GM12878 (cell line): ENCODE data around the gene PTPN22. TPM values are rescaled to one million over a fixed set of nuclear protein-coding genes. Genes with fewer than 3 reads are reported as not detected.

Experiments used
- ATAC-seq: fragments of 200-7000 bp; cut with Tn5 transposase; 3 replicates; pipeline ENCODE4 v1.9.1; 2020; ENCODE audit warnings: mild to moderate bottlenecking, moderate library complexity
- BruUV-seq: library from RNA; stranded (reverse); fragments of 400-500 nt; replicated peaks from 2 replicates; lab custom pipeline; 2021; lab: Mats Ljungman, UMichigan
- CTCF ChIA-PET: fragments of 300-600 bp; sonication (Branson Sonifier 250); formaldehyde crosslinking; extraction: SDS; loops from one replicate; lab custom pipeline; 2021; ENCODE audit warnings: inconsistent platforms; lab: Yijun Ruan, JAX
- POLR2A ChIA-PET: fragments of 350-600 bp; formaldehyde crosslinking; extraction: SDS; loops from one replicate; lab custom pipeline; 2021; ENCODE audit warnings: inconsistent platforms; lab: Charles Lee
- RAD21 ChIA-PET: fragments of 300-600 bp; sonication (Branson Sonifier 250); formaldehyde crosslinking; loops from one replicate; lab custom pipeline; 2023; ENCODE audit warnings: antibody characterized with exemption; ENCODE audit not compliant: unreplicated experiment; lab: Charles Lee
- SMC1A ChIA-PET: fragments of 300-600 bp; sonication (Branson Sonifier 250); formaldehyde crosslinking; loops from one replicate; lab custom pipeline; 2023; ENCODE audit not compliant: unreplicated experiment, uncharacterized antibody; lab: Charles Lee
- DNase-seq: peaks from one replicate; pipeline ENCODE4 v3.0.0-alpha.2; 2011; ENCODE audit warnings: low read depth, low spot score
- FAIRE-seq: peaks from 3 replicates; lab custom pipeline; 2011; peaks lifted over from hg19 to GRCh38; lab: Jason Lieb, UNC
- H2AFZ ChIP-seq: 2 replicates; pipeline ENCODE4 v1.6.0; 2011; ENCODE audit warnings: low read depth, low read length, control low read depth; ENCODE audit not compliant: control insufficient read depth
- H3K27ac ChIP-seq: 2 replicates; pipeline ENCODE4 v1.5.1; 2011; ENCODE audit warnings: control low read depth; ENCODE audit not compliant: control insufficient read depth, insufficient read depth
- H3K27me3 ChIP-seq, 2 experiments: replicated peaks in 1 of 2; 2 replicates each; pipeline versions ENCODE4 v1.6.0 to v1.6.1; 2011; ENCODE audit warnings: low read length in 1 of 2; ENCODE audit not compliant: control insufficient read depth in 2 of 2, insufficient read depth in 2 of 2
- H3K36me3 ChIP-seq, 2 experiments: 2 replicates each; pipeline ENCODE4 v1.5.1; 2011; ENCODE audit warnings: low read length in 1 of 2; ENCODE audit not compliant: control insufficient read depth in 2 of 2, insufficient read depth in 2 of 2
- H3K4me1 ChIP-seq: 2 replicates; pipeline ENCODE4 v1.6.1; 2011; ENCODE audit warnings: mild to moderate bottlenecking, low read length, moderate library complexity, mixed read lengths; ENCODE audit not compliant: control insufficient read depth, insufficient read depth
- H3K4me2 ChIP-seq: 2 replicates; pipeline ENCODE4 v1.6.0; 2011; ENCODE audit warnings: control low read depth; ENCODE audit not compliant: control insufficient read depth, insufficient read depth
- H3K4me3 ChIP-seq: fragments of 200-600 bp; sonication (generic); 2 replicates; pipeline ENCODE4 v1.5.1; 2016
- H3K79me2 ChIP-seq: 2 replicates; pipeline ENCODE4 v1.6.0; 2011; ENCODE audit warnings: low read length; ENCODE audit not compliant: control insufficient read depth, insufficient read depth
- H3K9ac ChIP-seq: 2 replicates; pipeline ENCODE4 v1.8.0; 2011; ENCODE audit warnings: low read length, control low read depth, mixed read lengths; ENCODE audit not compliant: control insufficient read depth, insufficient read depth
- H3K9me3 ChIP-seq: replicated peaks from 3 replicates; pipeline ENCODE4 v1.5.1; 2011; ENCODE audit warnings: mild to moderate bottlenecking, low read length; ENCODE audit not compliant: control insufficient read depth, insufficient read depth
- H4K20me1 ChIP-seq: 2 replicates; pipeline ENCODE4 v1.6.0; 2011; ENCODE audit not compliant: control insufficient read depth, insufficient read depth
- CBX5 ChIP-seq: sonication (generic); IDR thresholded peaks from 2 replicates; pipeline ENCODE4 v1.6.1; 2016; ENCODE audit warnings: low read depth, moderate library complexity, mild to moderate bottlenecking, inconsistent platforms
- CHD2 ChIP-seq: IDR thresholded peaks from 2 replicates; pipeline ENCODE4 v1.6.1; 2011; ENCODE audit warnings: low read depth, low read length, improper control_type of control experiment, borderline replicate concordance
- EP300 ChIP-seq, 2 experiments: fragments of 150-350 bp in 1 of 2; IDR thresholded peaks; 2 replicates each; pipeline ENCODE4 v1.6.1; 2011 to 2012; ENCODE audit warnings: low read depth in 2 of 2, low read length in 2 of 2, borderline replicate concordance in 1 of 2, improper control_type of control experiment in 1 of 2, inconsistent platforms in 1 of 2; ENCODE audit not compliant: control insufficient read depth in 1 of 2
- FOXM1 ChIP-seq: IDR thresholded peaks from 2 replicates; pipeline ENCODE4 v1.6.1; 2012; ENCODE audit warnings: low read depth, mild to moderate bottlenecking, inconsistent platforms, low read length, moderate library complexity
- NBN ChIP-seq: fragments of 450-650 bp; IDR thresholded peaks from 2 replicates; pipeline ENCODE4 v1.6.1; 2016
- NR2F1 ChIP-seq: fragments of 450-650 bp; conservative IDR thresholded peaks from 2 replicates; pipeline ENCODE4 v1.6.1; 2017; ENCODE audit warnings: mild to moderate bottlenecking
- SIN3A ChIP-seq: IDR thresholded peaks from 2 replicates; pipeline ENCODE4 v1.6.1; 2012; ENCODE audit warnings: low read depth, low read length, improper control_type of control experiment
- TAF1 ChIP-seq: IDR thresholded peaks from 2 replicates; pipeline ENCODE4 v1.6.1; 2011; ENCODE audit warnings: mild to moderate bottlenecking, low read depth, low read length, borderline replicate concordance
- TCF7 ChIP-seq: IDR thresholded peaks from 2 replicates; pipeline ENCODE4 v1.6.1; 2014; ENCODE audit warnings: antibody characterized with exemption, borderline replicate concordance
- WGBS: methylation state at CpG from one replicate; pipeline ENCODE4 v1.1.6; 2016; ENCODE audit warnings: low lambda C conversion rate; ENCODE audit not compliant: insufficient replicate concordance, insufficient coverage; ENCODE audit errors: missing lambda C conversion rate; 5-methylcytosine and 5-hydroxymethylcytosine counted together
- in situ Hi-C: fragments of 300-500 bp; cut with MboI; formaldehyde crosslinking; loops from 9 replicates; pipeline ENCODE4 v1.14.3; 2018; ENCODE audit warnings: mixed read lengths
- intact Hi-C: fragments of 100-400 bp; cut with micrococcal nuclease; formaldehyde crosslinking; loops from one replicate; pipeline ENCODE4 v1.14.2; 2022; ENCODE audit not compliant: unreplicated experiment
- polyA plus RNA-seq, 11 experiments: library from polyadenylated mRNA; depleted of rRNA in 4 of 11; unstranded in 6 of 11; stranded (reverse) in 5 of 11; fragments of >200 nt; fragmentation: Nextera tagmentation in 4 of 11; fragmentation: Illumina TruSeq in 1 of 11; extraction: Ambion mirVana in 4 of 11; extraction: Trizol in 1 of 11; gene quantifications; 1 replicate in 1 of 11; 2 replicates in 10 of 11; pipeline versions ENCODE4 v1.2.1 to v1.2.3, GENCODE V29; 2011 to 2016; ENCODE audit warnings: inconsistent platforms in 2 of 11, missing spikeins in 2 of 11, low read depth in 1 of 11
- total RNA-seq, 4 experiments: library from RNA; depleted of rRNA in 3 of 4; stranded (reverse); fragments of >200 nt in 3 of 4; fragmentation: Illumina TruSeq in 1 of 4; extraction: Trizol in 1 of 4; gene quantifications; 2 replicates each; pipeline versions ENCODE4 v1.2.1 to v1.2.3, GENCODE V29; 2013 to 2021
- TF ChIP-seq, protein P1 (sequence below): fragments of 450-650 bp; formaldehyde crosslinking; IDR thresholded peaks from 2 replicates; pipeline ENCODE4 v1.4.0; 2022; ENCODE audit warnings: mild to moderate bottlenecking, moderate library complexity
- TF ChIP-seq, protein P2 (sequence below): fragments of 150-350 bp; IDR thresholded peaks from 2 replicates; pipeline ENCODE4 v1.6.1; 2014; ENCODE audit warnings: mild to moderate bottlenecking, low read depth, low read length

Gene PTPN22
- total and polyA plus RNA-seq, 10 of the 15 experiments (the other 5 are each of a cell fraction or from before 2014, with no cell fraction given): 22.8 to 65.1 (median 44.9) TPM

DNA sequence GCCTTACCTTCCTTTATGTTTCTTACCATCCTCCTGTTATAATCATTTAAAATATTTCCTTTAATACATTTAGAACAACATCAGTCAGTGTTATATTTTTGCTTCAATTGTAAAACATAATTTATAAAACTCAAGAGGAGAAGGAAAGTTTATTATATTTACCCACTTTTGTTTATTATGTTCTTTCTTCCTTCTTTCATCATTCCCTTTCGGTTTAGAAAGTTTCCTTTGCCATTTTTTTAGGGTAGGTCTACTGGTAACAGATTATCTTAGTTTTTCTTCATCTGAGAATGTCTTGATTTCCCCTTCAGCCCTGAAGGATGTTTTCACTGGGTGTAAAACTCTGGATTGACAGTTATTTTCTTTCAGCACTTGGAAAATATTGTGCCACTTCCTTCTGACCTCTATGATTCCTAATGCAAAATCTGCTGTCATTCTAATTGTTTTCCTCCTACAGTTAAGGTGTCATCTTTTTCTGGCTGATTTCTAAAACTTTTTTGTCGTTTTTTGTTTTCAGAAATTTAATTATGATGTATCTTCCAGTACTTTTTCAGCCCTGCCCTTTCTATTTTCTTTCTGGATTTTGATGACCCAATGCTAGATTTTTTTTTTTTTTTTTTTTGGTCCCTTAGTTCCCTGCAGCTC lies 25.0 kb downstream of the PTPN22 start:
- DNase-seq (no peak), ATAC-seq (no peak), FAIRE-seq (no peak)
- Histone ChIP-seq H3K9me3 (peaks cover 4% of the 10 kb centered on the region; the same call in 2 of the 3 replicates), H4K20me1 (no peaks in the 10 kb centered on the region), H3K27me3 (no peaks in the 10 kb centered on the region), H3K4me1 (no peaks in the 10 kb centered on the region), H3K79me2 (no peaks in the 10 kb centered on the region), H3K4me3 (no peak overlapping the region), H2AFZ (no peak overlapping the region), H3K4me2 (no peak overlapping the region), H3K9ac (no peak overlapping the region), H3K27ac (no peak overlapping the region), H3K36me3 (peaks cover 0 to 9% of the 10 kb centered on the region in 2 experiments; a peak in 1 of 4 replicates)
- BruUV-seq: TSS peak; percentile 50
- TF ChIP-seq NR2F1 (peak; percentile 77), EP300 (IDR thresholded peaks at IDR 0.05; ENCODE audit: borderline replicate concordance in 1 of 2, control insufficient read depth in 1 of 2, low read depth in 2 of 2, low read length in 2 of 2) (no peak), NBN (0 out of 2 replicates have a peak, but pooled peaks have one; percentile 31), CBX5 (peak; percentile 45; the same call in 1 of the 2 replicates)
- RAD21 ChIA-PET: no interaction called here
- CTCF ChIA-PET: no interaction called here
- 92% methylated on average over 2 of the region's 2 CpGs for WGBS
- in situ Hi-C loops: no loop called here
- POLR2A ChIA-PET: interaction anchor here (0.7 kb wide), 1 partner anchor 129 kb away, joined by 5 read pairs; no protein-coding TSS in a partner anchor
- SMC1A ChIA-PET: no interaction called here
- intact Hi-C loops: no loop called here

DNA sequence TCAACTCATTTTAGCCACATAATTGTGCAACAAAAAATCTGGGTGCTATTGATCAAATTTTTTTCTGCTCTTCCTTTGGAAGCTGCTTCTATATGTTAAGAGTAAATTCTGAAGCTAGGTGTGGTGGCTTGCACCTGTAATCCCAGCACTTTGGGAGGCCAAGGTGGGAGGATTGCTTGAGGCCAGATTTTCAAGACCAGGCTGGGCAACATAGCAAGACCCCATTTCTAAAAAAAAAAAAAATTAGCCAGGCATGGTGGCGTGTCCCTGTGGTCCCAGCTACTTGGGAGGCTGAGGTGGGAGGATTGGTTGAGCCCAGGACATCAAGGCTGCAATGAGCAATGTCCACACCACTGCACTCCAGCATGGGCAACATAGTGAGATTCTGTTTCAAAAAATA lies 35.0 kb downstream of the PTPN22 start:
- ChIA-PET SMC1A (interaction anchor here (1.0 to 5.5 kb wide), 26 partner anchors 8 to 446 kb away, joined by 3 to 53 read pairs (median 6); partner anchors contain the start of genes AP4B1, DCLRE1B and HIPK1), RAD21 (interaction anchor here (0.8 to 5.3 kb wide), 27 partner anchors 15 to 447 kb away, joined by 3 to 46 read pairs (median 4); partner anchors contain the start of genes AP4B1, DCLRE1B, HIPK1 and OLFML3), CTCF (interaction anchor here (0.6 to 5.5 kb wide), 31 partner anchors 11 to 446 kb away, joined by 3 to 74 read pairs (median 6); partner anchors contain the start of genes AP4B1, DCLRE1B, HIPK1 and OLFML3), POLR2A (interaction anchor here (1.5 to 1.9 kb wide), 2 partner anchors 67 to 93 kb away, joined by 6 read pairs; partner anchors contain the start of genes AP4B1 and HIPK1)
- H3K4me3 ChIP-seq: no peak overlapping the region
- no peaks in the 10 kb centered on the region for H4K20me1 ChIP-seq
- in situ Hi-C loops: loop anchor here (5.0 to 10.0 kb wide), 2 partner anchors 66 to 438 kb away; partner anchors contain the start of gene AP4B1
- no peak overlapping the region for H3K9ac ChIP-seq
- H3K4me1 ChIP-seq: no peaks in the 10 kb centered on the region
- no peaks in the 10 kb centered on the region; the same call in 1 of the 2 replicates for H3K79me2 ChIP-seq
- no peak overlapping the region for H2AFZ ChIP-seq
- H3K9me3 ChIP-seq: no peaks in the 10 kb centered on the region
- no peaks in the 10 kb centered on the region for H3K27me3 ChIP-seq
- H3K4me2 ChIP-seq: no peak overlapping the region
- no peak overlapping the region for H3K27ac ChIP-seq
- BruUV-seq: no TSS peak
- ATAC-seq (no peak), DNase-seq (no peak), FAIRE-seq (no peak)
- H3K36me3 ChIP-seq: peaks cover 0 to 21% of the 10 kb centered on the region in 2 experiments; a peak in 2 of 4 replicates
- WGBS: 100% methylated on average over 1 of the region's 1 CpG
- intact Hi-C loops: loop anchor here (5.0 to 10.0 kb wide), 3 partner anchors 96 to 448 kb away; partner anchors contain the start of gene OLFML3
- TF ChIP-seq, protein P1, sequence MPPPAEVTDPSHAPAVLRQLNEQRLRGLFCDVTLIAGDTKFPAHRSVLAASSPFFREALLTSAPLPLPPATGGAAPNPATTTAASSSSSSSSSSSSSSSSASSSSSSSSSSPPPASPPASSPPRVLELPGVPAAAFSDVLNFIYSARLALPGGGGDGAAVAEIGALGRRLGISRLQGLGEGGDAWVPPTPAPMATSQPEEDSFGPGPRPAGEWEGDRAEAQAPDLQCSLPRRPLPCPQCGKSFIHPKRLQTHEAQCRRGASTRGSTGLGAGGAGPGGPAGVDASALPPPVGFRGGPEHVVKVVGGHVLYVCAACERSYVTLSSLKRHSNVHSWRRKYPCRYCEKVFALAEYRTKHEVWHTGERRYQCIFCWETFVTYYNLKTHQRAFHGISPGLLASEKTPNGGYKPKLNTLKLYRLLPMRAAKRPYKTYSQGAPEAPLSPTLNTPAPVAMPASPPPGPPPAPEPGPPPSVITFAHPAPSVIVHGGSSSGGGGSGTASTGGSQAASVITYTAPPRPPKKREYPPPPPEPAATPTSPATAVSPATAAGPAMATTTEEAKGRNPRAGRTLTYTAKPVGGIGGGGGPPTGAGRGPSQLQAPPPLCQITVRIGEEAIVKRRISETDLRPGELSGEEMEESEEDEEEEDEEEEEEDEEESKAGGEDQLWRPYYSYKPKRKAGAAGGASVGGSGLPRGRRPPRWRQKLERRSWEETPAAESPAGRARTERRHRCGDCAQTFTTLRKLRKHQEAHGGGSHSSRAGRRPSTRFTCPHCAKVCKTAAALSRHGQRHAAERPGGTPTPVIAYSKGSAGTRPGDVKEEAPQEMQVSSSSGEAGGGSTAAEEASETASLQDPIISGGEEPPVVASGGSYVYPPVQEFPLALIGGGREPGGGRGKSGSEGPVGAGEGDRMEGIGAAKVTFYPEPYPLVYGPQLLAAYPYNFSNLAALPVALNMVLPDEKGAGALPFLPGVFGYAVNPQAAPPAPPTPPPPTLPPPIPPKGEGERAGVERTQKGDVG (CRISPR knock-in tag): no peak
- TF ChIP-seq CHD2: no peak
- no peak for TF ChIP-seq TCF7
- no peak for TF ChIP-seq FOXM1
- TF ChIP-seq, protein P2, sequence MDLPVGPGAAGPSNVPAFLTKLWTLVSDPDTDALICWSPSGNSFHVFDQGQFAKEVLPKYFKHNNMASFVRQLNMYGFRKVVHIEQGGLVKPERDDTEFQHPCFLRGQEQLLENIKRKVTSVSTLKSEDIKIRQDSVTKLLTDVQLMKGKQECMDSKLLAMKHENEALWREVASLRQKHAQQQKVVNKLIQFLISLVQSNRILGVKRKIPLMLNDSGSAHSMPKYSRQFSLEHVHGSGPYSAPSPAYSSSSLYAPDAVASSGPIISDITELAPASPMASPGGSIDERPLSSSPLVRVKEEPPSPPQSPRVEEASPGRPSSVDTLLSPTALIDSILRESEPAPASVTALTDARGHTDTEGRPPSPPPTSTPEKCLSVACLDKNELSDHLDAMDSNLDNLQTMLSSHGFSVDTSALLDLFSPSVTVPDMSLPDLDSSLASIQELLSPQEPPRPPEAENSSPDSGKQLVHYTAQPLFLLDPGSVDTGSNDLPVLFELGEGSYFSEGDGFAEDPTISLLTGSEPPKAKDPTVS: no peak
- TF ChIP-seq SIN3A: no peak
- no peak for TF ChIP-seq TAF1
